Esophagus muscularis mucosa (tissue), 3 donors: ENCODE results near the gene ABCF2.

Experiments
- CTCF ChIP-seq, 3 experiments: fragments of 200-600 bp in 2 of 3; fragments of 450-650 bp in 1 of 3; sonication (generic) in 2 of 3; IDR thresholded peaks; one replicate each; pipeline ENCODE4 v1.5.1; 2017 to 2019; ENCODE audit warnings: antibody characterized with exemption in 3 of 3, mild to moderate bottlenecking in 2 of 3, moderate library complexity in 1 of 3
- POLR2A ChIP-seq: fragments of 450-650 bp; IDR thresholded peaks from one replicate; pipeline ENCODE4 v1.6.1; 2017; ENCODE audit warnings: antibody characterized with exemption, moderate library complexity, mild to moderate bottlenecking, low read depth
- POLR2AphosphoS5 ChIP-seq, 2 donors: sonication (generic); formaldehyde crosslinking; IDR thresholded peaks; one replicate each; pipeline ENCODE4 v1.6.1; 2017; ENCODE audit warnings: antibody characterized with exemption in 2 of 2

DNA sequence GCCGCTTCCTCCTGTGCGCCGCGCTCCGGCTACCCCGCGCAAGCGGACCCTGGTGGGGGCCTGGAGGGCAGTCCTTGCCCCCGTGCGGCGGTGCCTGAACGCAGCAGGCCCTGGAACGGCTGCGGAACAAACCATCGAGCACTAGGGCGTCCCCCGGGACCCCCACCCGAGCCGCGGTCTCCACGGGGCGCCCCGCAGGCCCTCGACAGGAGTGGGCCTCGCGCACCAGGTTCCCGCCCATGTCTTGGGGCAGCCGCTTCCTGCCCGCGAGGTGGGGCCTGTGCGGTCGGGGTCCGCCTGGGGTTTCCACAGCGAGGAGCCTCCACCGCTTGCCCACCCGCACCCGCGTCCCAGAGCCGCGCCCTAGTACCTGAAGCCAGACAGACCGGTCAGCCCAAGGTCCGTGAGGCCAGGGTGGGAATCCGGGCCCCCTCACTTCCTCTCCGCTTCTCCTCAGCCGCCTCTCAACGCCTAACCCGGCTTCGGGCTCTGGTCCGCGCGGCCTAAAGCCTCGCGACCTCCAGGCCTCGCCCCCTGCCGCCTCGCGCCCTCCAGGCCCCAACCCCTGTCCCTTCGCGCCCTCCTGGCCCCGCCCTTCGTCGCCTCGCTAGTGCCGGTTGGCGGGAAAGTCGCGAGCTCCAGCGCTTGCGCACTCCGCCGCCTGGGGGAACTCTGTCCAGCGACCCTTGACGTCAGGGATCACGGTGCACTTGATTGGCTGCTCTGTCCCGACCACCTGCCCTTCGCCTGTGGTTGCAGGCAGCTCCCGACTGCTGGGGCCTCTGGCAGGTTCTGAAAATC, 52.6 kb downstream of the ABCF2 start:
- no peak for TF ChIP-seq CTCF (IDR thresholded peaks at IDR 0.05)
- no peak for TF ChIP-seq POLR2A
- TF ChIP-seq POLR2AphosphoS5 (IDR thresholded peaks at IDR 0.05) = no peak
